Panc1 (cell line): ENCODE measurements around the gene ARGLU1. TPM values are rescaled to one million over a fixed set of nuclear protein-coding genes. Genes with fewer than 3 reads are reported as not detected.

ENCODE experiments used
- ATAC-seq: fragments of 200-7000 bp; cut with Tn5 transposase; 2 replicates; pipeline ENCODE4 v1.9.1; 2020; ENCODE audit warnings: mild to moderate bottlenecking, moderate library complexity
- BruUV-seq: library from RNA; stranded (reverse); fragments of 400-500 nt; replicated peaks from 2 replicates; lab custom pipeline; 2021; lab: Mats Ljungman, UMichigan
- CTCF ChIA-PET: fragments of 300-600 bp; sonication (Branson Sonifier 250); formaldehyde crosslinking; loops from one replicate; lab custom pipeline; 2022; ENCODE audit warnings: antibody characterized with exemption; lab: Charles Lee
- POLR2A ChIA-PET: fragments of 300-600 bp; sonication (Branson Sonifier 250); formaldehyde crosslinking; loops from one replicate; lab custom pipeline; 2022; ENCODE audit warnings: antibody characterized with exemption; lab: Charles Lee
- DNase-seq: peaks from one replicate; pipeline ENCODE4 v3.0.0-alpha.2; 2010; ENCODE audit warnings: low read depth, low spot score
- H3K27ac ChIP-seq: 2 replicates; pipeline ENCODE4 v1.5.1; 2011; ENCODE audit warnings: mild to moderate bottlenecking, low read length, inconsistent platforms
- H3K27me3 ChIP-seq: fragments of 200-500 bp; sonication (Bioruptor generic); 2 replicates; pipeline ENCODE4 v1.6.0; 2014; ENCODE audit warnings: low read length, inconsistent platforms; ENCODE audit not compliant: control insufficient read depth, insufficient read depth
- H3K36me3 ChIP-seq: fragments of 200-500 bp; sonication (Bioruptor generic); 2 replicates; pipeline ENCODE4 v1.5.1; 2014; ENCODE audit warnings: inconsistent platforms, mild to moderate bottlenecking, low read length, moderate library complexity; ENCODE audit not compliant: control insufficient read depth, insufficient read depth
- H3K4me1 ChIP-seq: 2 replicates; pipeline ENCODE4 v1.5.1; 2011; ENCODE audit warnings: inconsistent platforms, mild to moderate bottlenecking, low read length, moderate library complexity; ENCODE audit not compliant: control insufficient read depth, insufficient read depth
- H3K4me3 ChIP-seq, 2 experiments: 2 replicates each; pipeline ENCODE4 v1.5.1; 2011 to 2012; ENCODE audit warnings: low read depth in 2 of 2, low read length in 2 of 2, mild to moderate bottlenecking in 2 of 2, inconsistent platforms in 1 of 2, moderate library complexity in 1 of 2
- H3K9me3 ChIP-seq: fragments of 200-500 bp; sonication (Bioruptor generic); 2 replicates; pipeline ENCODE4 v1.5.1; 2014; ENCODE audit warnings: low read depth, mild to moderate bottlenecking, inconsistent platforms, low read length, moderate library complexity; ENCODE audit not compliant: control insufficient read depth, insufficient read depth
- CTCF ChIP-seq: fragments of 450-650 bp; IDR thresholded peaks from 2 replicates; pipeline ENCODE4 v1.5.1; 2017; ENCODE audit warnings: mild to moderate bottlenecking
- POLR2AphosphoS5 ChIP-seq: IDR thresholded peaks from 2 replicates; pipeline ENCODE4 v1.6.1; 2012; ENCODE audit warnings: mild to moderate bottlenecking, low read depth, low read length, moderate library complexity
- SIN3A ChIP-seq: IDR thresholded peaks from 2 replicates; pipeline ENCODE4 v1.6.1; 2012; ENCODE audit warnings: low read depth, mild to moderate bottlenecking, low read length, moderate library complexity, borderline replicate concordance; ENCODE audit not compliant: insufficient read depth
- TCF7L2 ChIP-seq: IDR thresholded peaks from 2 replicates; pipeline ENCODE4 v1.6.1; 2011; ENCODE audit warnings: mild to moderate bottlenecking, low read depth, low read length, inconsistent platforms
- in situ Hi-C: cut with HindIII; loops from 2 replicates; pipeline ENCODE4 v1.10.0; 2016; ENCODE audit warnings: low sequenced_read_pairs, low pct_unique_long_range_greater_than_20kb
- intact Hi-C: fragments of 100-400 bp; cut with micrococcal nuclease; formaldehyde crosslinking; loops from one replicate; pipeline ENCODE4 v1.10.0; 2022; ENCODE audit not compliant: unreplicated experiment
- total RNA-seq: library from RNA; stranded (reverse); gene quantifications from one replicate; pipeline ENCODE4 v1.2.1, GENCODE V29; 2021; ENCODE audit not compliant: unreplicated experiment
- TF ChIP-seq, protein P1 (sequence below), 2 experiments: IDR thresholded peaks; 2 replicates each; pipeline ENCODE4 v1.6.1; 2011 to 2012; ENCODE audit warnings: low read depth in 2 of 2, control low read depth in 1 of 2, low read length in 1 of 2, mild to moderate bottlenecking in 1 of 2, moderate library complexity in 1 of 2; ENCODE audit not compliant: insufficient read depth in 1 of 2

The ARGLU1 gene
- total RNA-seq, 1 experiment from 2014 or later: 38.5 TPM

GRCh38 chr13:106587787-106588186, 19.9 kb upstream of the ARGLU1 start:
- Histone ChIP-seq H3K4me3 (no peak overlapping the region), H3K27ac (no peak overlapping the region), H3K4me1 (no peaks in the 10 kb centered on the region), H3K9me3 (no peaks in the 10 kb centered on the region), H3K27me3 (no peaks in the 10 kb centered on the region), H3K36me3 (no peaks in the 10 kb centered on the region)
- POLR2A ChIA-PET: no interaction called here
- in situ Hi-C loops: no loop called here
- intact Hi-C loops: no loop called here
- TF ChIP-seq, protein P1, sequence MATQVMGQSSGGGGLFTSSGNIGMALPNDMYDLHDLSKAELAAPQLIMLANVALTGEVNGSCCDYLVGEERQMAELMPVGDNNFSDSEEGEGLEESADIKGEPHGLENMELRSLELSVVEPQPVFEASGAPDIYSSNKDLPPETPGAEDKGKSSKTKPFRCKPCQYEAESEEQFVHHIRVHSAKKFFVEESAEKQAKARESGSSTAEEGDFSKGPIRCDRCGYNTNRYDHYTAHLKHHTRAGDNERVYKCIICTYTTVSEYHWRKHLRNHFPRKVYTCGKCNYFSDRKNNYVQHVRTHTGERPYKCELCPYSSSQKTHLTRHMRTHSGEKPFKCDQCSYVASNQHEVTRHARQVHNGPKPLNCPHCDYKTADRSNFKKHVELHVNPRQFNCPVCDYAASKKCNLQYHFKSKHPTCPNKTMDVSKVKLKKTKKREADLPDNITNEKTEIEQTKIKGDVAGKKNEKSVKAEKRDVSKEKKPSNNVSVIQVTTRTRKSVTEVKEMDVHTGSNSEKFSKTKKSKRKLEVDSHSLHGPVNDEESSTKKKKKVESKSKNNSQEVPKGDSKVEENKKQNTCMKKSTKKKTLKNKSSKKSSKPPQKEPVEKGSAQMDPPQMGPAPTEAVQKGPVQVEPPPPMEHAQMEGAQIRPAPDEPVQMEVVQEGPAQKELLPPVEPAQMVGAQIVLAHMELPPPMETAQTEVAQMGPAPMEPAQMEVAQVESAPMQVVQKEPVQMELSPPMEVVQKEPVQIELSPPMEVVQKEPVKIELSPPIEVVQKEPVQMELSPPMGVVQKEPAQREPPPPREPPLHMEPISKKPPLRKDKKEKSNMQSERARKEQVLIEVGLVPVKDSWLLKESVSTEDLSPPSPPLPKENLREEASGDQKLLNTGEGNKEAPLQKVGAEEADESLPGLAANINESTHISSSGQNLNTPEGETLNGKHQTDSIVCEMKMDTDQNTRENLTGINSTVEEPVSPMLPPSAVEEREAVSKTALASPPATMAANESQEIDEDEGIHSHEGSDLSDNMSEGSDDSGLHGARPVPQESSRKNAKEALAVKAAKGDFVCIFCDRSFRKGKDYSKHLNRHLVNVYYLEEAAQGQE (IDR thresholded peaks at IDR 0.05; ENCODE audit: insufficient read depth in 1 of 2, low read depth in 2 of 2, low read length in 1 of 2): no peak
- CTCF ChIA-PET: no interaction called here
- no TSS peak for BruUV-seq
- ATAC-seq (no peak), DNase-seq (no peak)

DNA sequence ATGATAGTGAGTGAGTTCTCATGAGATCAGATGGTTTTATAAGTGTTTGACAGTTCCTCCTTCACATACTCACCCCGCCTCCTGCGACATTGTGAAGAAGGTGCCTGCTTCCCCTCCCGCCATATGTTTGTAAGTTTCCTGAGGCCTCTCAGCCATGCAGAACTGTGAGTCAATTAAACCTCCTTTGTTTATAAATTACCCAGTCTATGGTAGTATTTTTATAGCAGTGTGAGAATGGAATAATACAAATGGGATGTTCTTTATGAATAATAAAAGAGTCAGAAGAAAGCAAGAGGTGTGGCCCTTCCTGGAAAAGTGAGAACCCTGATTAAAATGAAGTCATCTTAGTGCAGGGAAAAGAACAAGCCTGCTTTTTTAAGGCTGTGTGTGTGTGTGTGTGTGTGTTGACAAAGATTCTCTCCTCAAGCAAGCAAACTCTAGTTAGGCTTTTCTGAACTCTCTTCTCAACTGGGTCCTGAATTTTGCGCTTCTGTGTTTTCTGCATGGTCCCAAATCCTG, 18.8 kb upstream of the ARGLU1 start:
- Histone ChIP-seq H3K9me3 (no peaks in the 10 kb centered on the region), H3K4me3 (no peak overlapping the region), H3K36me3 (no peaks in the 10 kb centered on the region), H3K27ac (no peak overlapping the region), H3K27me3 (no peaks in the 10 kb centered on the region), H3K4me1 (no peaks in the 10 kb centered on the region)
- in situ Hi-C loops: no loop called here
- ATAC-seq: no peak
- POLR2A ChIA-PET: no interaction called here
- BruUV-seq: no TSS peak
- intact Hi-C loops: no loop called here
- CTCF ChIA-PET: no interaction called here
- no peak for TF ChIP-seq POLR2AphosphoS5
- no peak for TF ChIP-seq SIN3A
- TF ChIP-seq CTCF: no peak
- TF ChIP-seq, protein P1 (IDR thresholded peaks at IDR 0.05; ENCODE audit: insufficient read depth in 1 of 2, low read depth in 2 of 2, low read length in 1 of 2): no peak
- TF ChIP-seq TCF7L2: no peak
- DNase-seq: no peak
